ENCODE data around the gene ATXN7L3B. TPM values are rescaled to one million over a fixed set of nuclear protein-coding genes. Genes with fewer than 3 reads are reported as not detected.
A peak's percentile ranks its signal among the peaks of the same experiment; 100 is the strongest.

Gene ATXN7L3B
- total RNA-seq, 1 donor from 2014 or later = 47.0 TPM

DNA sequence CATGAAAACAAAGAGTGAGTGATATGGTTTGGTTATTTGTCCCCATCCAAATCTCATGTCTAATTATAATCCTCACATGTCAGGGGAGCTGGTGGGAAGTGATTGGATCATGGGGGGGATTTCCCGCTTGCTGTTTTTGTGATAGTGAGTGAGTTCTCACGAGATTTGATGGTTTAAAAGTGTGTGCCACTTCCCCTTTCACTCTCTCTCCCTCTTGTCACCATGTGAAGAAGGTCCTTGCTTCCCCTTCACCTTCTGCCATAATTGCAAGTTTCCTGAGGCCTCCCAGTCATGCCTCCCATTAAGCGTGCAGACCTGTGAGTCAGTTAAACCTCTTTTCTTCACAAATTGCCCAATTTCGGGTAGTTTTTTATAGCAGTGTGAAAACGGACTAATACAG lies 2.1 kb upstream of the ATXN7L3B start:
- no peak overlapping the region for H3K27ac ChIP-seq
- peaks cover 27% of the 10 kb centered on the region for H3K36me3 Mint-ChIP-seq
- no peak overlapping the region for H3K4me3 ChIP-seq
- peaks cover 28% of the 10 kb centered on the region for H3K4me1 Mint-ChIP-seq
- no peak overlapping the region for H2AFZ ChIP-seq (replicated peaks)
- peaks cover 28% of the 10 kb centered on the region for H3K79me2 ChIP-seq (ENCODE audit: low read depth)
- H3K4me2 ChIP-seq = no peak overlapping the region
- no peak for DNase-seq (ENCODE audit: low spot score)
- no peaks in the 10 kb centered on the region for H3K27me3 ChIP-seq
- H3K9ac ChIP-seq = no peak overlapping the region
- peaks cover 20% of the 10 kb centered on the region for H3K4me1 ChIP-seq
- no peaks in the 10 kb centered on the region for H3K36me3 ChIP-seq
- H3F3A ChIP-seq (ENCODE audit: low read depth) = peaks cover 11% of the 10 kb centered on the region
- peaks cover 5% of the 10 kb centered on the region for H3K27me3 Mint-ChIP-seq (ENCODE audit: insufficient read depth, low read depth)
- H4K20me1 ChIP-seq (ENCODE audit: low read depth) = peaks cover 22% of the 10 kb centered on the region
- H3K27ac Mint-ChIP-seq = no peak overlapping the region
- no peak for TF ChIP-seq EZH2phosphoT487 (IDR thresholded peaks at IDR 0.05)
- TF ChIP-seq, protein P1, sequence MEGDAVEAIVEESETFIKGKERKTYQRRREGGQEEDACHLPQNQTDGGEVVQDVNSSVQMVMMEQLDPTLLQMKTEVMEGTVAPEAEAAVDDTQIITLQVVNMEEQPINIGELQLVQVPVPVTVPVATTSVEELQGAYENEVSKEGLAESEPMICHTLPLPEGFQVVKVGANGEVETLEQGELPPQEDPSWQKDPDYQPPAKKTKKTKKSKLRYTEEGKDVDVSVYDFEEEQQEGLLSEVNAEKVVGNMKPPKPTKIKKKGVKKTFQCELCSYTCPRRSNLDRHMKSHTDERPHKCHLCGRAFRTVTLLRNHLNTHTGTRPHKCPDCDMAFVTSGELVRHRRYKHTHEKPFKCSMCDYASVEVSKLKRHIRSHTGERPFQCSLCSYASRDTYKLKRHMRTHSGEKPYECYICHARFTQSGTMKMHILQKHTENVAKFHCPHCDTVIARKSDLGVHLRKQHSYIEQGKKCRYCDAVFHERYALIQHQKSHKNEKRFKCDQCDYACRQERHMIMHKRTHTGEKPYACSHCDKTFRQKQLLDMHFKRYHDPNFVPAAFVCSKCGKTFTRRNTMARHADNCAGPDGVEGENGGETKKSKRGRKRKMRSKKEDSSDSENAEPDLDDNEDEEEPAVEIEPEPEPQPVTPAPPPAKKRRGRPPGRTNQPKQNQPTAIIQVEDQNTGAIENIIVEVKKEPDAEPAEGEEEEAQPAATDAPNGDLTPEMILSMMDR (IDR thresholded peaks at IDR 0.05) = no peak
- no peak for TF ChIP-seq EZH2 (IDR thresholded peaks at IDR 0.05)
- H3K4me3 Mint-ChIP-seq = no peak overlapping the region
- no peaks in the 10 kb centered on the region for H3K9me3 ChIP-seq (ENCODE audit: low read depth)
- H3K9me3 Mint-ChIP-seq = peaks cover 14% of the 10 kb centered on the region

DNA sequence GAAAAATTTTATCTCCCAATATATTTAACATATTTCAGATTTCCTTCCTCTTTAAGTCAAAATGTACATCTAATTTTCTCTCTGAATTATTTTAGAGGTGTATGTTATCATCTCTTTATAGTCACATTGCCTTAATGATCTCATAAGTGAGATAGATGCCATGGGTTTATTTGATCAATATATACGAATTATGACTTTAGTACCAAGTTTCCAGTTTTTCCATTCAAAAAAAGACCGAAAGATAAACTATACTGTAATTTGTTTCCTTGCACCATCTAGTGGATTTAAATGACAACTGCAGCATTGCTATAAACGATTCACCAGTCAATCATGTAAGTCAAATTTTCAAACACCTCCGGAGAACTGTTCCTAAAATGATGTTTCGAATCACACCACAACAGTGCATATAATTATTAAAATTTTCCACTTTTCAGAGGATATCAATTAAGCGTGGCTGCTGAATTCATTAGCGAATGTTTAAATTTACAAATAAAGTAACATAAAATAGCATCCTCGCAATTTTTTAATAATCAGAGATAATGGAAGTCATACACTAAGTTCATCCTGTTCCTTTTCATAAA lies 419 bp upstream of the ATXN7L3B start:
- peaks cover 42% of the 10 kb centered on the region for H3K36me3 Mint-ChIP-seq
- TF ChIP-seq, protein P1 (IDR thresholded peaks at IDR 0.05) = peak; percentile 70
- TF ChIP-seq EZH2 (IDR thresholded peaks at IDR 0.05) (no peak), EZH2phosphoT487 (IDR thresholded peaks at IDR 0.05) (no peak)
- Histone ChIP-seq H3F3A (ENCODE audit: low read depth) (peaks cover 11% of the 10 kb centered on the region), H3K9ac (peak overlapping the region; percentile 99), H4K20me1 (ENCODE audit: low read depth) (peaks cover 39% of the 10 kb centered on the region), H3K36me3 (peaks cover 5% of the 10 kb centered on the region), H3K27me3 (no peaks in the 10 kb centered on the region), H3K79me2 (ENCODE audit: low read depth) (peaks cover 45% of the 10 kb centered on the region), H3K4me3 (peak overlapping the region; percentile 79), H3K27ac (peak overlapping the region; percentile 97), H3K9me3 (ENCODE audit: low read depth) (no peaks in the 10 kb centered on the region), H3K4me1 (peaks cover 23% of the 10 kb centered on the region), H3K4me2 (peak overlapping the region; percentile 88), H2AFZ (replicated peaks) (peak overlapping the region; percentile 90)
- peak; percentile 41 for DNase-seq (ENCODE audit: low spot score)
- peaks cover 39% of the 10 kb centered on the region for H3K4me1 Mint-ChIP-seq
- H3K4me3 Mint-ChIP-seq = peak overlapping the region; percentile 98
- H3K9me3 Mint-ChIP-seq = peaks cover 15% of the 10 kb centered on the region
- peak overlapping the region; percentile 100 for H3K27ac Mint-ChIP-seq
- peaks cover 5% of the 10 kb centered on the region for H3K27me3 Mint-ChIP-seq (ENCODE audit: insufficient read depth, low read depth)

DNA sequence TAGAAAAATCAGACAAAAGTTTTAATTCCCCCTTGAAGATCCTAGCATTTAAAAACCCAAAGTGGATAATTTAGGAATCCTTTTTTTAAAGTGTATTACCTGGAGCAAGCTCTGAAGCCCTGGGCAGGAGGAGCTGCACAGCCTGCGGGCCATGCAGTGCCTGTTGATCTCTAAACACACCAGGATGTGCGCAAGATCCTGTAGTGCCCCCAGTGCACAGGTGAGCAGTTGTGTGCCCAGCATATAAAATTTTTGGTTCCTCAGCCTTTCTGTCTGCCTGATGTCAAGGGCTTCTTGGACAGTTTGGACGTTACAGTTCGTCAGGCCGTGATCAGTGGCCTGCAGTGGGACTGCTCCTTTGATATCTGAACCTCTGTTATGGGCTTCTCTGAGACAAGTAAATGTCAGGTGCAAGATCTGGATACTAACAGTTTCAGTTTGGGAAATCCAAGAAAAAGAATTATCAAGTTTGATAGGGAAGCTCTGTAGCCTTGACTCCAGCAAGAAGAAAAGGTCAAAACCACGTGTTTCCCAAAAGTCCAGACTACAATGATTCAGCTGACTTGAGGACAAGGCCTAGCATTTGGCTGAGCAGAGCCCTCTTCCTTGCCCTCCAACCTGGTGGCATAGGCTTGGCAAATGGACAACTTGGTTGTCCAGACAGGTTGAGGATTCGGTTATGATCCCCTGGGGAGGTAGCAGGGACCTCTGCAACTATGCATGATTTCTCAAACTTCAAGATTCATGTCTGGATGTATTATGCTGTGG lies 1.0 kb downstream of the ATXN7L3B start:
- Mint-ChIP-seq H3K4me1 (peaks cover 39% of the 10 kb centered on the region), H3K4me3 (peak overlapping the region; percentile 98), H3K36me3 (peaks cover 50% of the 10 kb centered on the region), H3K27me3 (ENCODE audit: insufficient read depth, low read depth) (peaks cover 5% of the 10 kb centered on the region), H3K9me3 (peaks cover 15% of the 10 kb centered on the region), H3K27ac (peak overlapping the region; percentile 100)
- Histone ChIP-seq H2AFZ (replicated peaks) (no peak overlapping the region), H3K4me2 (peak overlapping the region; percentile 88), H3K79me2 (ENCODE audit: low read depth) (peaks cover 58% of the 10 kb centered on the region), H4K20me1 (ENCODE audit: low read depth) (peaks cover 45% of the 10 kb centered on the region), H3K36me3 (peaks cover 5% of the 10 kb centered on the region), H3K9ac (peak overlapping the region; percentile 99), H3K27me3 (no peaks in the 10 kb centered on the region), H3K9me3 (ENCODE audit: low read depth) (no peaks in the 10 kb centered on the region), H3F3A (ENCODE audit: low read depth) (peaks cover 11% of the 10 kb centered on the region), H3K4me3 (peak overlapping the region; percentile 79), H3K4me1 (peaks cover 23% of the 10 kb centered on the region), H3K27ac (peak overlapping the region; percentile 97)
- TF ChIP-seq EZH2 (IDR thresholded peaks at IDR 0.05) = no peak
- no peak for TF ChIP-seq EZH2phosphoT487 (IDR thresholded peaks at IDR 0.05)
- TF ChIP-seq, protein P1 (IDR thresholded peaks at IDR 0.05) = no peak
- no peak for DNase-seq (ENCODE audit: low spot score)

Data from neural progenitor cell (in vitro differentiated cells).